ENCODE measurements around the gene UBE2D2.

DNA sequence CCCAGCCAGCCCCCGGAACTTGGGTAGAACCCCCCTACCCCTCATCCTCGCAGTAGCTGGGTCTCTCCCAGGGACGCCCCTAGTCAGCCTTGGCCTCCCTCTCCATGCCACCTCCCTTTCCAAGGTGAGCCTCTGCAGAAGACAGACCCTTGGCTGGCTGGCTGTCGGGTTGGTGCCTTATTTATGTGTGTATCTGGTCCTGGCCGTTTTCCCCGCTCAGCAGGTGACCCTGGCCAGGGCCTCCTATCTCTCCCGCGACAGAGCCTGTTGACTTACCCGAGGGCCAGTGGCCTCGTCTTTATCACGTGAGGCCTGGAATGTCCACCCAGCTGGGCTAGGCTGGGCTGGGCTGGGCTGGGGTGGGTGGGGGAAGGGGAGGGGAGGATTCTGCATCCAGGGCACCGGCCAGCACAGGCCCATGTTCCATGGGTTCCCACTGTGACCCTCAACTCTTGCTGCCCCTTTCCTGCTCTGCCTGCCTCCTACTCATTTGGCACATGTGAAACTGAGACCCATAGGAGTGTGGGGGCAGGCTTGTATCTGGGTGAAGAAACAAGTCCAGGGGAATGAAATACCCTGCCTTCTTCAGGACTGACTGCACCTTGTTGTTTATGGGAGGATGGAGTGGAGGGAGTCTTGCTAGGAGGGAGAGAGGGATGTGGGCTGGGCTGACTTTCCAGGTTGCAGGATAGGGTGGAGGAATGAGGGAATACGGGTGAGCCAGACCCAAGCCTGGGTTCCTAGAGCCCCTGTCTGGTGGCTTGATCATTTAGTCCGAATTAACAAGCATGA is 90.1 kb downstream of the UBE2D2 start:
- TF ChIP-seq, protein P1, sequence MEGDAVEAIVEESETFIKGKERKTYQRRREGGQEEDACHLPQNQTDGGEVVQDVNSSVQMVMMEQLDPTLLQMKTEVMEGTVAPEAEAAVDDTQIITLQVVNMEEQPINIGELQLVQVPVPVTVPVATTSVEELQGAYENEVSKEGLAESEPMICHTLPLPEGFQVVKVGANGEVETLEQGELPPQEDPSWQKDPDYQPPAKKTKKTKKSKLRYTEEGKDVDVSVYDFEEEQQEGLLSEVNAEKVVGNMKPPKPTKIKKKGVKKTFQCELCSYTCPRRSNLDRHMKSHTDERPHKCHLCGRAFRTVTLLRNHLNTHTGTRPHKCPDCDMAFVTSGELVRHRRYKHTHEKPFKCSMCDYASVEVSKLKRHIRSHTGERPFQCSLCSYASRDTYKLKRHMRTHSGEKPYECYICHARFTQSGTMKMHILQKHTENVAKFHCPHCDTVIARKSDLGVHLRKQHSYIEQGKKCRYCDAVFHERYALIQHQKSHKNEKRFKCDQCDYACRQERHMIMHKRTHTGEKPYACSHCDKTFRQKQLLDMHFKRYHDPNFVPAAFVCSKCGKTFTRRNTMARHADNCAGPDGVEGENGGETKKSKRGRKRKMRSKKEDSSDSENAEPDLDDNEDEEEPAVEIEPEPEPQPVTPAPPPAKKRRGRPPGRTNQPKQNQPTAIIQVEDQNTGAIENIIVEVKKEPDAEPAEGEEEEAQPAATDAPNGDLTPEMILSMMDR (conservative IDR thresholded peaks at IDR 0.05) = no peak
- TF ChIP-seq EZH2 (IDR thresholded peaks at IDR 0.05; ENCODE audit: low read depth) = no peak

Measured in PC-9 (cell line).